Aorta (tissue), 5 donors: ENCODE results near the gene COPS7A. TPM values are rescaled to one million over a fixed set of nuclear protein-coding genes. Genes with fewer than 3 reads are reported as not detected.

Experiments used
- ATAC-seq: fragments of 200-7000 bp; cut with Tn5 transposase; one replicate; pipeline ENCODE4 v1.9.1; 2022; ENCODE audit warnings: moderate library complexity; ENCODE audit not compliant: low FRiP score
- DNase-seq, 2 donors: peaks; one replicate each; pipeline ENCODE4 v3.0.0-alpha.2; 2020
- H3K27ac ChIP-seq, 2 donors: one replicate each; pipeline ENCODE4 v1.5.1; 2013; ENCODE audit warnings: low read length in 2 of 2, mild to moderate bottlenecking in 2 of 2, moderate library complexity in 2 of 2, control low read depth in 1 of 2, inconsistent platforms in 1 of 2, low read depth in 1 of 2
- H3K27me3 ChIP-seq, 2 donors: one replicate each; pipeline ENCODE4 v1.6.1; 2013; ENCODE audit warnings: control low read depth in 1 of 2, low read length in 1 of 2, mild to moderate bottlenecking in 1 of 2, moderate library complexity in 1 of 2; ENCODE audit not compliant: insufficient read depth in 2 of 2, control insufficient read depth in 1 of 2
- H3K36me3 ChIP-seq, 2 donors: one replicate each; pipeline ENCODE4 v1.6.1; 2013; ENCODE audit warnings: control low read depth in 1 of 2, low read length in 1 of 2, mild to moderate bottlenecking in 1 of 2; ENCODE audit not compliant: insufficient read depth in 2 of 2, control insufficient read depth in 1 of 2
- H3K4me1 ChIP-seq, 2 donors: one replicate each; pipeline ENCODE4 v1.6.1; 2013; ENCODE audit warnings: low read length in 2 of 2, control low read depth in 1 of 2, mild to moderate bottlenecking in 1 of 2, moderate library complexity in 1 of 2; ENCODE audit not compliant: insufficient read depth in 2 of 2, control insufficient read depth in 1 of 2
- H3K4me3 ChIP-seq, 2 donors: one replicate each; pipeline ENCODE4 v1.5.1; 2013; ENCODE audit warnings: low read length in 2 of 2, control low read depth in 1 of 2, mild to moderate bottlenecking in 1 of 2
- H3K9me3 ChIP-seq: one replicate; pipeline ENCODE4 v1.6.1; 2013; ENCODE audit warnings: mild to moderate bottlenecking, low read length; ENCODE audit not compliant: control insufficient read depth
- WGBS, 2 donors: extraction: QIAGEN DNeasy Blood & Tissue Kit; methylation state at CpG; one replicate each; pipeline ENCODE4 v1.1.7; 2013; 5-methylcytosine and 5-hydroxymethylcytosine counted together
- intact Hi-C, 2 donors: fragments of 100-400 bp; cut with DNase I; formaldehyde crosslinking; loops; one replicate each; pipeline versions ENCODE4 v1.14.2 to v1.15.0; 2022
- polyA plus RNA-seq, 2 donors: library from polyadenylated mRNA; stranded (reverse); fragments of 200-250 nt; gene quantifications; one replicate each; pipeline ENCODE4 v1.2.3, GENCODE V29; 2013
- total RNA-seq, 2 donors: library from RNA; stranded (reverse); fragmentation: NEBNext Ultra II Directional; extraction: Animal tissue kit (Norgen Biotek cat#: 25700); gene quantifications; one replicate each; pipeline ENCODE4 v1.2.1, GENCODE V29; 2021
- donor health status: healthy with polysubstance abuse.
- donor health status: Bipolar disorder and iron deficiency.
- donor health status: DM: no; HTN: no; CAD: no.
- donor health status: DM: no; HTN: no; CAD: no.
- donor health status: DM: yes; HTN: yes; CAD: no.

The COPS7A gene
- total and polyA plus RNA-seq, 4 donors = 43.8 to 70.5 (median 48.5) TPM

- 1% methylated on average over 16 of the region's 16 CpGs for WGBS, 2 donors
Measured at GRCh38 chr12:6764011-6764828, 40.4 kb downstream of the COPS7A start.

GRCh38 chr12:6765048-6765633 lies 41.3 kb downstream of the COPS7A start:
- Histone ChIP-seq H3K4me3 (no peak overlapping the region), H3K9me3 (no peaks in the 10 kb centered on the region), H3K27me3 (no peaks in the 10 kb centered on the region), H3K4me1 (no peaks in the 10 kb centered on the region), H3K36me3 (peaks cover 0 to 5% of the 10 kb centered on the region in 2 donors), H3K27ac (peak overlapping the region; percentile 36 to 74)
- ATAC-seq (no peak), DNase-seq (no peak)
- intact Hi-C loops = loop anchor here in 1 of 2 donors (5.0 kb wide), 2 partner anchors 107 to 158 kb away; partner anchors contain the start of genes CHD4 and SPSB2
- 47 to 56% methylated on average over 7 of the region's 7 CpGs for WGBS, 2 donors

More at GRCh38 chr12:6764011-6764828, 40.4 kb downstream of the COPS7A start:
- Histone ChIP-seq H3K27ac (peak overlapping the region; percentile 42 to 72), H3K27me3 (no peaks in the 10 kb centered on the region), H3K9me3 (no peaks in the 10 kb centered on the region), H3K4me1 (no peaks in the 10 kb centered on the region), H3K4me3 (no peak overlapping the region), H3K36me3 (no peaks in the 10 kb centered on the region)
- DNase-seq (peak; percentile 97), ATAC-seq (peak; percentile 88)
- intact Hi-C loops = no loop called here

- ATAC-seq = peak; percentile 71
Measured at GRCh38 chr12:6765634-6766581, 42.1 kb downstream of the COPS7A start, which contains the start of gene PTMS. TSS of gene PTMS (plus strand) at chr12:6766363. CDS start at chr12:6766706, 343 bp downstream.

GRCh38 chr12:6766651-6767349 lies 43.0 kb downstream of the COPS7A start:
- peak overlapping the region; percentile 74 to 91 for H3K27ac ChIP-seq
- no peaks in the 10 kb centered on the region for H3K4me1 ChIP-seq
- peak; percentile 87 to 94 for DNase-seq
- no peaks in the 10 kb centered on the region for H3K9me3 ChIP-seq
- H3K4me3 ChIP-seq = peak overlapping the region; percentile 54 to 94
- WGBS, 2 donors = 0 to 1% methylated on average over 45 to 88 of the region's 88 CpGs
- peaks cover 0 to 5% of the 10 kb centered on the region in 2 donors for H3K36me3 ChIP-seq
- peak; percentile 77 for ATAC-seq
- H3K27me3 ChIP-seq = no peaks in the 10 kb centered on the region
- intact Hi-C loops = loop anchor here in 1 of 2 donors (1.0 to 5.0 kb wide), 3 partner anchors 13 to 159 kb away; partner anchors contain the start of genes CHD4, MLF2 and SPSB2

More at GRCh38 chr12:6765634-6766581, 42.1 kb downstream of the COPS7A start, which contains the start of gene PTMS:
- peak within 1 kb of the TSS; percentile 54 to 94 for H3K4me3 ChIP-seq
- intact Hi-C loops = loop anchor here in 1 of 2 donors (1.0 to 5.0 kb wide), 3 partner anchors 13 to 159 kb away; partner anchors contain the start of genes CHD4, MLF2 and SPSB2
- H3K36me3 ChIP-seq = peaks cover 0 to 5% of the 10 kb centered on the region in 2 donors
- H3K9me3 ChIP-seq = no peaks in the 10 kb centered on the region
- 5 to 6% methylated on average over 58 to 63 of the region's 63 CpGs for WGBS, 2 donors
- DNase-seq = peak; percentile 90 to 95
- no peaks in the 10 kb centered on the region for H3K4me1 ChIP-seq
- H3K27me3 ChIP-seq = no peaks in the 10 kb centered on the region
- H3K27ac ChIP-seq = peak within 1 kb of the TSS; percentile 74 to 91

GRCh38 chr12:6767353-6768319 lies 43.8 kb downstream of the COPS7A start:
- ATAC-seq = no peak

GRCh38 chr12:6768437-6768914 lies 44.6 kb downstream of the COPS7A start:
- Histone ChIP-seq H3K4me3 (peak overlapping the region in 1 of 2 donors; percentile 94), H3K27me3 (no peaks in the 10 kb centered on the region), H3K4me1 (no peaks in the 10 kb centered on the region), H3K36me3 (peaks cover 0 to 5% of the 10 kb centered on the region in 2 donors), H3K9me3 (no peaks in the 10 kb centered on the region), H3K27ac (peak overlapping the region in 1 of 2 donors; percentile 21)
- WGBS, 2 donors = 7 to 14% methylated on average over 6 of the region's 6 CpGs
- DNase-seq (no peak), ATAC-seq (no peak)
- intact Hi-C loops = loop anchor here in 1 of 2 donors (5.0 kb wide), 2 partner anchors 104 to 161 kb away; partner anchors contain the start of genes CHD4 and SPSB2

More at GRCh38 chr12:6767353-6768319, 43.8 kb downstream of the COPS7A start:
- Histone ChIP-seq H3K9me3 (no peaks in the 10 kb centered on the region), H3K27me3 (no peaks in the 10 kb centered on the region), H3K4me3 (peak overlapping the region; percentile 54 to 94), H3K36me3 (peaks cover 0 to 5% of the 10 kb centered on the region in 2 donors), H3K4me1 (no peaks in the 10 kb centered on the region), H3K27ac (peak overlapping the region; percentile 48 to 51)
- intact Hi-C loops = loop anchor here in 1 of 2 donors (5.0 kb wide), 2 partner anchors 105 to 160 kb away; partner anchors contain the start of genes CHD4 and SPSB2
- no peak for DNase-seq
- WGBS, 2 donors = 2 to 3% methylated on average over 37 to 44 of the region's 44 CpGs
